Coronary artery (tissue), 2 donors: Measurements from ENCODE around the gene FRYL.
"Not testable (repeated sequence)": the region's sequence is repeated elsewhere in the genome, so short reads cannot be mapped to it uniquely, and the experiment has no call there.

Experiments used
- DNase-seq: peaks from one replicate; pipeline ENCODE4 v3.0.0-alpha.2; 2017; ENCODE audit warnings: low spot score
- H3K27ac ChIP-seq, 2 donors: fragments of 200-600 bp; sonication (generic); one replicate each; pipeline ENCODE4 v1.5.1; 2016 to 2019
- H3K4me3 ChIP-seq: fragments of 200-600 bp; sonication (generic); 2 replicates; pipeline ENCODE4 v1.5.1; 2016; ENCODE audit warnings: mild to moderate bottlenecking, moderate library complexity
- CTCF ChIP-seq: fragments of 200-600 bp; sonication (generic); IDR thresholded peaks from one replicate; pipeline ENCODE4 v1.5.1; 2019; ENCODE audit warnings: antibody characterized with exemption

The FRYL gene

GRCh38 chr4:48640225-48640624, 139.9 kb downstream of the FRYL start:
- DNase-seq, result no peak
- Histone ChIP-seq H3K4me3 (no peak overlapping the region), H3K27ac (peak overlapping the region in 1 of 2 donors; percentile 10)
- TF ChIP-seq CTCF, result no peak

GRCh38 chr4:48639807-48640206, 140.3 kb downstream of the FRYL start:
- H3K27ac ChIP-seq, result peak overlapping the region in 1 of 2 donors; percentile 10
- no peak overlapping the region for H3K4me3 ChIP-seq
- TF ChIP-seq CTCF, result no peak
- no peak for DNase-seq

GRCh38 chr4:48638586-48638985, 141.5 kb downstream of the FRYL start:
- not testable (repeated sequence) for H3K27ac ChIP-seq, H3K4me3 ChIP-seq, DNase-seq

- TF ChIP-seq CTCF, result no peak
- DNase-seq, result no peak
- no peak overlapping the region for H3K27ac ChIP-seq
- no peak overlapping the region for H3K4me3 ChIP-seq
Observed at GRCh38 chr4:48636911-48637310, 143.2 kb downstream of the FRYL start.

GRCh38 chr4:48635980-48636379, 144.1 kb downstream of the FRYL start:
- no peak overlapping the region for H3K4me3 ChIP-seq
- no peak for TF ChIP-seq CTCF
- no peak overlapping the region for H3K27ac ChIP-seq
- DNase-seq, result no peak

GRCh38 chr4:48635310-48635709, 144.8 kb downstream of the FRYL start:
- no peak for TF ChIP-seq CTCF
- DNase-seq, result no peak
- H3K27ac ChIP-seq, result no peak overlapping the region
- H3K4me3 ChIP-seq, result no peak overlapping the region

- no peak for TF ChIP-seq CTCF
- DNase-seq, result no peak
- H3K27ac ChIP-seq, result no peak overlapping the region
- no peak overlapping the region for H3K4me3 ChIP-seq
Observed at GRCh38 chr4:48634688-48635308, 145.3 kb downstream of the FRYL start.
